TTC549 (cell line): ENCODE data around the gene DNAJC17.

Experiments used
- FAIRE-seq: peaks from 2 replicates; lab custom pipeline; 2012; peaks lifted over from hg19 to GRCh38; lab: Jason Lieb, UNC

DNAJC17 gene

GRCh38 chr15:40807028-40807887, at the start of gene DNAJC17, which contains the start of gene ZFYVE19:
TSS of gene DNAJC17 (minus strand) at chr15:40807473. CDS start at chr15:40807446, 27 bp downstream.
TSS of gene ZFYVE19 (plus strand) at chr15:40807089. CDS start at chr15:40807590, 501 bp downstream.
- FAIRE-seq, result peak; percentile 82

GRCh38 chr15:40856746-40857145, 49.5 kb upstream of the DNAJC17 start:
- no peak for FAIRE-seq

GRCh38 chr15:40855706-40856234, 48.5 kb upstream of the DNAJC17 start:
- FAIRE-seq, result no peak

DNA sequence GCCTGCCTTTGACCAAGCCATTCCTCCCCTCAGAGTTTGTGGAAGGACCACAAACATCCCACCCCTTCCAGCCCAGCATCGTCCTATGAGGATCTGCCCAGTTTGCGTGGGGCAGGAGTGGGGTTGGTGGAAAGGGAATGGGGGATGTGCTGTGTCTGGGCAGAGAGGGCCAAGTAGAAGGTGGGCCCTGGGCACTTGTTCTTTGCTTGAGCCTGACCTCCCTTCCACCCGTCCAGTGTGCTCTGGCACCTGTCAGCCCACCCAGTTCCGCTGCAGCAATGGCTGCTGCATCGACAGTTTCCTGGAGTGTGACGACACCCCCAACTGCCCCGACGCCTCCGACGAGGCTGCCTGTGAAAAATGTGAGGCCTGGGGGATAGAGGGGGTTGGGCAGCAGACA, 46.9 kb upstream of the DNAJC17 start:
- FAIRE-seq, result no peak

GRCh38 chr15:40853241-40853890, 46.1 kb upstream of the DNAJC17 start:
- no peak for FAIRE-seq

- no peak for FAIRE-seq
These were observed 45.3 kb upstream of the DNAJC17 start for GRCh38 chr15:40852529-40852928.

DNA sequence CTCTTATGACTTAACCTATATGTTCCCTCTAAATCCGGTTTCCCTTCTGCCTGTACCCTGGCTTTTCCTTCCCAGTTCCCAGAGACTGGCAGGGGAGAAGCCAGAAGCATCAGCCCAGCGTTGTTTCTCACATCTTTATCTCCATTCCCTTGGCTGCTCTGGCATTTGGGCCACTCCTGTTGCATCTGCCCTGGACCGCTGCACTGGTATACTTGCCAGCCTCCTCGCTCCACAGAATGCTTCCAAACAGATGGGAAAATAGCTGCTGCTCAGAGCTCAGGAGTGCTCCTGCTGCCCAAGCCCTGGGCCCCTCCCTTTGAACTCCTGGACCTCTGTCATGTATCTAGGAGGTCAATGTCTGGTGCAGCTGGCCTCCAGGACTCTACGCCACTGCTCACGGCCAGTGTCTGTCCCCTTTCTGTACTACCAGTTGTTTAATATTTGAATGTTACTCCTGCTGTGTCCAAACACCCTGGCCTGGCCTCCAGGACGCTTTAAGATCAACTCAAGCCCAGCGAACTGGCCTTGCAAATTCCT, 43.4 kb upstream of the DNAJC17 start:
- no peak for FAIRE-seq

DNA sequence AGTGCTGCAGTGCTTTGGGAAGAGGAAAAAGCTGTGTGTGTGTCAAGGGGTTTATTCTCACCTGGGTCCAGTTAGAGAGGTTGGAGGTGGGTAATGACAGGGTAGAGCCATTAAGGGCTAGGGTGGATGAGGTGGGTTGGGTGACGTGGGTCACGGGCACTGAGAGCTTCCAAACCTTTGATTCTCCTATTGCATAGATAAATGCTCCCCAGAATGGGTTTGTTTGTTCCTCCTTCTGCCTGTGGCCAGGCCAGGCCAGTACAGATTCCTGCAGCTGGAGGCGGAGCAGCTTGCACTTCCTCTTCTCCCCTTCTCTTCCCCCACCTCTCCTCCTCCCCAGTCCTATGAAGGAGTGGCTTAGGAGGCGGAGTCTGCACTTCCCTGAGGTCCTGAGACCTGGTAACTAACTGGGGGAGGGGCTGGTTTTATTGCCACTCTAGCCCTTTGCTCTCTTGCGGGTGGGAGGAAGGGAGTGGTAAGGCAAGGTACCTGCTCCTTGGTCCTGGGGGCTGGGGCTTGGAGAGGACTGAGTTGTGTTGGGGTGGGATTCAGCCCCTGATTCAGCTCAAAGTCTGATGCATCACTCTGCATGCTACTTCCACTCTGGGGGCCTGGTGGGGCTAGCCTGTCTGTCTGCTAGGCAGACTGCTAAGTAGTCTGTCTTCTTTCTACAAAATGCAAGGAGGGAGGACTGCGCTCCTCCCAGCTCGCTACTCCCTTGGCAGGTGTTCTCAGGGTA, 40.1 kb upstream of the DNAJC17 start:
- no peak for FAIRE-seq

GRCh38 chr15:40846841-40847222, 39.6 kb upstream of the DNAJC17 start:
- FAIRE-seq, result no peak

- no peak for FAIRE-seq
These were observed 38.4 kb upstream of the DNAJC17 start for GRCh38 chr15:40845511-40846284.

- no peak for FAIRE-seq
These were observed 37.8 kb upstream of the DNAJC17 start for GRCh38 chr15:40845036-40845435.

DNA sequence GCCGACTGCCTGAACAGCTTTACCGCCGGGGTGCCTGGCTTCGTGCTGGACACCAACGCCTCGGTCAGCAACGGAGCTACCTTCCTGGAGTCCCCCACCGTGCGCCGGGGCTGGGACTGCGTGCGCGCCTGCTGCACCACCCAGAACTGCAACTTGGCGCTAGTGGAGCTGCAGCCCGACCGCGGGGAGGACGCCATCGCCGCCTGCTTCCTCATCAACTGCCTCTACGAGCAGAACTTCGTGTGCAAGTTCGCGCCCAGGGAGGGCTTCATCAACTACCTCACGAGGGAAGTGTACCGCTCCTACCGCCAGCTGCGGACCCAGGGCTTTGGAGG, 37.4 kb upstream of the DNAJC17 start:
- no peak for FAIRE-seq

DNA sequence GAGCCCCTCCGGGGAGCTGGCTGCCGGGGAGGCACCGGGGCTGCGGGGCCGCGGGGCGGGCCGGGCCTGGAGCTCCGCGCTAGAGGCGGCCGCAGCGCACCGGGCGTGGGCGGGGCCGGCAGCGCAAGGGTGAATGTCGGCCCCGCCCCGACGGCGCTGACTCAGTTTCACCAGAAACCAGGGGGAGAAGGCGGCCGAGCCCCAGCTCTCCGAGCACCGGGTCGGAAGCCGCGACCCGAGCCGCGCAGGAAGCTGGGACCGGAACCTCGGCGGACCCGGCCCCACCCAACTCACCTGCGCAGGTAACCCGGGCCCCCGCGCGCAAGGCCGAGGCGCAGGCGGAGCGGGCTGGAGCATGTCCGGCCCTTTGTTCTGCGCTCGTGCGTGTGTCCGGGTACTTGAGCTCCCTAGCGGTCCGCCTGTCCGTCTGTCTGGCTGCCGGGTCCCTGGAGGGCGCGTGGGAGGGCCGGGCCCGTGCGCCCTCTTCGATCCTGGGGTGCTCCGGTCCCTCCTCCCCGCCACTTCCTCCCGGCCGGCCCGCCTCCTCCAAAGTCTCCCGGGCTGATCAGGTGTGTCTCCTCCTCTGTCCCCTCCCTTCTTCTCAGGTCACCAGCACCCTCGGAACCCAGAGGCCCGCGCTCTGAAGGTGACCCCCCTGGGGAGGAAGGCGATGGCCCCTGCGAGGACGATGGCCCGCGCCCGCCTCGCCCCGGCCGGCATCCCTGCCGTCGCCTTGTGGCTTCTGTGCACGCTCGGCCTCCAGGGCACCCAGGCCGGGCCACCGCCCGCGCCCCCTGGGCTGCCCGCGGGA, 36.8 kb upstream of the DNAJC17 start, which contains the start of gene SPINT1:
SPINT1 (plus strand) TSS at position 164 of the 811 bp plus-strand sequence; CDS start at position 671, 507 bp downstream.
- FAIRE-seq, result no peak

- FAIRE-seq, result no peak
These were observed 36.1 kb upstream of the DNAJC17 start for GRCh38 chr15:40843261-40843884.

GRCh38 chr15:40841741-40842140, 34.5 kb upstream of the DNAJC17 start:
- FAIRE-seq, result no peak

- no peak for FAIRE-seq
These were observed 31.5 kb upstream of the DNAJC17 start for GRCh38 chr15:40838756-40839155.

- FAIRE-seq, result no peak
These were observed 28.7 kb upstream of the DNAJC17 start for GRCh38 chr15:40836020-40836419.

- no peak for FAIRE-seq
These were observed 25.6 kb upstream of the DNAJC17 start for GRCh38 chr15:40832903-40833302.

DNA sequence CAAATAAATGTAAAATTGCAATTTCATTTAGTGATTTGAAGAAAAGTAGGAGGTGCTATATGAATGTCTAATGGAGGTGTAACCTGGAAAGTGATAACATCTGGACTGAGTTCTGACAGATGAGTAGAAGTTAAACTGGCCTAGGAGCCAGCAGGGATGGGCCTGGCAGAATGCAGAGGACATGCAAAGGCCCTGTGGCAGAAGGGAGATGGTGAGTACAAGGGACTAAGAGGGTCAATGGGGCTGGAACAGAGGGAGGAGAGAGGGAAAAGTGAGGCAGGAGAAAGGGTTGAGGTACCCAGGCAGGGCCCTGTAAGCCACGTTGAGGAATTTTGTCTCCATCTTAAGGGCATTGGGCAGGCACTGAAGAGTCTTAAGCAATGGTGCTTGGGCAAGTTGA, 24.6 kb upstream of the DNAJC17 start:
- no peak for FAIRE-seq

DNA sequence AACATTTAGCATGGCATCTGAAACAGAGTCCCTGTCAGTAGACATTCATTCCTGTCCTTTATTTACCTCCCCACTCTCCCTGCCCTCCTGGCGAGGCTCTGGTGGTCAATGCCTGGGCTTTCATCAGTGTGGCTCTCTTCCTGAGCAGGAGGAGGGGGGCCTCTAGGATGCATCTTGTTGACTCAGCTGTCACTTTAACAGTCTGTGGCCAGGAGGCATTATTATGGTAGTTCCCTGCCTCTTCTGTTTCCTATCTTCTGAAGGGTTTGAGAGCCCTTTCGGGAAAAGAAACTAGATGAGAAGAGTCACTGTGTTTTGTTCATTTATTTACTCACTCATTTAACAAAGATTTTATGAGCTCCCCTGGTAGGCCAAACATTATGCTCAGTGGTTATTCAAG, 23.6 kb upstream of the DNAJC17 start:
- FAIRE-seq, result no peak
